Prostate gland (tissue), 2 donors: ENCODE measurements around the gene ALPP.

Source experiments
- POLR2AphosphoS5 ChIP-seq: sonication (generic); formaldehyde crosslinking; IDR thresholded peaks from one replicate; pipeline ENCODE4 v1.6.1; 2017; ENCODE audit warnings: antibody characterized with exemption
- TF ChIP-seq, protein P1 (sequence below), 4 experiments: fragments of 200-600 bp in 2 of 4; fragments of 450-650 bp in 2 of 4; sonication (generic) in 2 of 4; IDR thresholded peaks; 1 replicate in 3 of 4; 2 replicates in 1 of 4; pipeline ENCODE4 v1.5.1; 2016 to 2019; ENCODE audit warnings: antibody characterized with exemption in 4 of 4, mild to moderate bottlenecking in 2 of 4, moderate library complexity in 2 of 4

DNA sequence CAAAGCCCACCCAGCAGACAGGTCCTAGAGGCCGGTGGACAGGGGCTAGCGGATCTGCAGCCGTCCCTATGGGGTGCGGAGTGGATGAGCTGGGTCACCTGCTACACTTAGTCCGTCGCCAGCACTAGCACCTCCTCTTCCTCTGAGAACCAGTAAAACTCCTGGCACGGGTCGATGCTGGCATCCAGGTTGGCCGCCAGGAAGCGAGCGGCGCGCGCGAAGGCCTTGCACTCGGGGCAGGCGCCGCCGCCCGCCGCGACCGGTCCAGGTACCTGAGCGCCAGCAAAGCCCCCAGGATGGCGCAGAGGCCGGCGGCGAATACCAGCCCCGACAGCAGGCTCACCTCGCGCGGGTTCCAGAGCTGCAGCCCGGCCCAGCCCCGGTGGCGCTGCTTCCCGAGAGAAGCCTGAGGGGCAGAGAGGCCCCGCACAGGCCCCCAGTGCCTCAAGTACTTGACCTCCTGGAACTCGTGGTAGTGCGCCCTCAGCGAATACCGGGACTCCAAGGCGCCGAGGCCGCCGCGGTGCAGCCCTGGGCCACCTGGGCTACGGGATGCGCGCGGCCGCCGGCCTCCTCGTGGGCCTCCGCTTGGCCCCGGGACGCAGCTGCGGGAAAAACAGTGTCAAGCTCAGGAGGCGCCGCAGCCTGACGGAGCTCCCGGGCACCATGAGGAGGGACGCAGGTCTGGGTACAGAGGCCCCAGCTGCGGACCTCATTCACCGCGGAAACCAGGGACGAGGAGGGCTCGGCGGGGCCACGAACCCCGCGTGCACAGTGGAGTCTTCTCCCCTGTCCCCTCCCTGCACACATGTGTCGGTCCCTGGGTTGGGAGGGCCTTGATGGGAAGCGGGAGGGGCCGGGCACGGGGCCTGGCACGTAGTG lies 27.5 kb upstream of the ALPP start:
- TF ChIP-seq, protein P1, sequence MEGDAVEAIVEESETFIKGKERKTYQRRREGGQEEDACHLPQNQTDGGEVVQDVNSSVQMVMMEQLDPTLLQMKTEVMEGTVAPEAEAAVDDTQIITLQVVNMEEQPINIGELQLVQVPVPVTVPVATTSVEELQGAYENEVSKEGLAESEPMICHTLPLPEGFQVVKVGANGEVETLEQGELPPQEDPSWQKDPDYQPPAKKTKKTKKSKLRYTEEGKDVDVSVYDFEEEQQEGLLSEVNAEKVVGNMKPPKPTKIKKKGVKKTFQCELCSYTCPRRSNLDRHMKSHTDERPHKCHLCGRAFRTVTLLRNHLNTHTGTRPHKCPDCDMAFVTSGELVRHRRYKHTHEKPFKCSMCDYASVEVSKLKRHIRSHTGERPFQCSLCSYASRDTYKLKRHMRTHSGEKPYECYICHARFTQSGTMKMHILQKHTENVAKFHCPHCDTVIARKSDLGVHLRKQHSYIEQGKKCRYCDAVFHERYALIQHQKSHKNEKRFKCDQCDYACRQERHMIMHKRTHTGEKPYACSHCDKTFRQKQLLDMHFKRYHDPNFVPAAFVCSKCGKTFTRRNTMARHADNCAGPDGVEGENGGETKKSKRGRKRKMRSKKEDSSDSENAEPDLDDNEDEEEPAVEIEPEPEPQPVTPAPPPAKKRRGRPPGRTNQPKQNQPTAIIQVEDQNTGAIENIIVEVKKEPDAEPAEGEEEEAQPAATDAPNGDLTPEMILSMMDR (IDR thresholded peaks at IDR 0.05): no peak
- TF ChIP-seq POLR2AphosphoS5: no peak
